Astrocyte (in vitro differentiated cells and primary cell): Measurements from ENCODE around the gene AGPAT3.

Experiments
- CTCF ChIP-seq: IDR thresholded peaks from 2 replicates; pipeline ENCODE4 v1.5.1; 2011; ENCODE audit warnings: low read depth, mild to moderate bottlenecking, inconsistent platforms, low read length, moderate library complexity; ENCODE audit not compliant: insufficient read depth
- EZH2 ChIP-seq: IDR thresholded peaks from 2 replicates; pipeline ENCODE4 v1.6.1; 2012; ENCODE audit warnings: mild to moderate bottlenecking, low read length, inconsistent platforms; ENCODE audit not compliant: insufficient read depth

- TF ChIP-seq CTCF, result no peak
- no peak for TF ChIP-seq EZH2
Measured at GRCh38 chr21:43835861-43836260, 29.2 kb upstream of the AGPAT3 start.
